ENCODE data around the gene DCAF7.

DNA sequence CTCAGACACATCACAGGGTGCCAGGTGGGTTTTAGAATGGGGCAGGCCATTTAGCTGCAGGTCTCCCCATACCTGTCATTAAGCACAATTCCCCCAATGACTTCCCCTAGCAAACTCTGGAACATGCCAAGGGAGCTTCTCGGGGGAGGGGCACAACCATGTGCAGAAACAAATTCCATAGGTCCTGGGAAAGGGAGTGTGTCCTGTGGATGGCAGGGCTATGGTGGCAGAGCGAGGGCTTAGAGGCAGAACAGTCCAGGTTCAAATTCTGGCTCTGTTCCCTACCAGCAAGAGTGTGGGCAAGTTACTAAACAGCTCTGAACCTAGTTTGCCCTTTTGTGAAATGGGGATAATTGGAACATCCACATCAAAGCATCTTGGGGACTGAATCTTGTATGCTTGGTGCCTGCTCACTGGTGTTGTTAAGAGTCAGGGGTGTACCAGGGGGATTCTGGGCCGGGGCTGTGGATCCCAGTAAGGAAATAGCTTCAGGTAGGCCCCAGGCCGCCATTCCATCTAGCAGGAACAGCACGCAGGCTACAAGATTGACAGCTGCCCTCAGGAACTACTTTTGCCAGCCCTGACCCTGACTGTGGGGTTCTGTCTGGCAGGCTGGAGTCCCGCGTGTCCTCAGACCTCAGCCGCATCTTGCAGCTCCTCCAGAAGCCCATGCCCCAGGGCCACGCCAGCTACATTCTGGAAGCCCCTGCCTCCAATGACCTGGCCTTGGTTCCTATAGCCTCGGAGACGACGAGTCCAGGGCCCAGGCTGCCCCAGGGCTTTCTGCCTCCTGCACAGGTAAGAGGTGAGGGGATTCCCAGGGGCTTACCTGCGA lies 5.6 kb upstream of the DCAF7 start:
- TF ChIP-seq FOXJ3 (CRISPR knock-in tag; IDR thresholded peaks at IDR 0.05): no peak
- TF ChIP-seq, protein P1, sequence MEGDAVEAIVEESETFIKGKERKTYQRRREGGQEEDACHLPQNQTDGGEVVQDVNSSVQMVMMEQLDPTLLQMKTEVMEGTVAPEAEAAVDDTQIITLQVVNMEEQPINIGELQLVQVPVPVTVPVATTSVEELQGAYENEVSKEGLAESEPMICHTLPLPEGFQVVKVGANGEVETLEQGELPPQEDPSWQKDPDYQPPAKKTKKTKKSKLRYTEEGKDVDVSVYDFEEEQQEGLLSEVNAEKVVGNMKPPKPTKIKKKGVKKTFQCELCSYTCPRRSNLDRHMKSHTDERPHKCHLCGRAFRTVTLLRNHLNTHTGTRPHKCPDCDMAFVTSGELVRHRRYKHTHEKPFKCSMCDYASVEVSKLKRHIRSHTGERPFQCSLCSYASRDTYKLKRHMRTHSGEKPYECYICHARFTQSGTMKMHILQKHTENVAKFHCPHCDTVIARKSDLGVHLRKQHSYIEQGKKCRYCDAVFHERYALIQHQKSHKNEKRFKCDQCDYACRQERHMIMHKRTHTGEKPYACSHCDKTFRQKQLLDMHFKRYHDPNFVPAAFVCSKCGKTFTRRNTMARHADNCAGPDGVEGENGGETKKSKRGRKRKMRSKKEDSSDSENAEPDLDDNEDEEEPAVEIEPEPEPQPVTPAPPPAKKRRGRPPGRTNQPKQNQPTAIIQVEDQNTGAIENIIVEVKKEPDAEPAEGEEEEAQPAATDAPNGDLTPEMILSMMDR (IDR thresholded peaks at IDR 0.05): no peak
- TF ChIP-seq TAF1 (IDR thresholded peaks at IDR 0.05; ENCODE audit: borderline replicate concordance, low read depth, low read length): no peak
- no peak for TF ChIP-seq NRF1 (IDR thresholded peaks at IDR 0.05; ENCODE audit: low read depth, low read length)
- TF ChIP-seq MXI1 (IDR thresholded peaks at IDR 0.05; ENCODE audit: low read depth, low read length): no peak
- TF ChIP-seq EP300 (IDR thresholded peaks at IDR 0.05; ENCODE audit: borderline replicate concordance in 1 of 2, low read depth in 1 of 2, low read length in 1 of 2): no peak
- TF ChIP-seq, protein P2, sequence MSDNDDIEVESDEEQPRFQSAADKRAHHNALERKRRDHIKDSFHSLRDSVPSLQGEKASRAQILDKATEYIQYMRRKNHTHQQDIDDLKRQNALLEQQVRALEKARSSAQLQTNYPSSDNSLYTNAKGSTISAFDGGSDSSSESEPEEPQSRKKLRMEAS (IDR thresholded peaks at IDR 0.05; ENCODE audit: low read depth): no peak
- TF ChIP-seq POLR2AphosphoS5 (IDR thresholded peaks at IDR 0.05; ENCODE audit: low read depth, low read length): no peak
- TF ChIP-seq, protein P3, sequence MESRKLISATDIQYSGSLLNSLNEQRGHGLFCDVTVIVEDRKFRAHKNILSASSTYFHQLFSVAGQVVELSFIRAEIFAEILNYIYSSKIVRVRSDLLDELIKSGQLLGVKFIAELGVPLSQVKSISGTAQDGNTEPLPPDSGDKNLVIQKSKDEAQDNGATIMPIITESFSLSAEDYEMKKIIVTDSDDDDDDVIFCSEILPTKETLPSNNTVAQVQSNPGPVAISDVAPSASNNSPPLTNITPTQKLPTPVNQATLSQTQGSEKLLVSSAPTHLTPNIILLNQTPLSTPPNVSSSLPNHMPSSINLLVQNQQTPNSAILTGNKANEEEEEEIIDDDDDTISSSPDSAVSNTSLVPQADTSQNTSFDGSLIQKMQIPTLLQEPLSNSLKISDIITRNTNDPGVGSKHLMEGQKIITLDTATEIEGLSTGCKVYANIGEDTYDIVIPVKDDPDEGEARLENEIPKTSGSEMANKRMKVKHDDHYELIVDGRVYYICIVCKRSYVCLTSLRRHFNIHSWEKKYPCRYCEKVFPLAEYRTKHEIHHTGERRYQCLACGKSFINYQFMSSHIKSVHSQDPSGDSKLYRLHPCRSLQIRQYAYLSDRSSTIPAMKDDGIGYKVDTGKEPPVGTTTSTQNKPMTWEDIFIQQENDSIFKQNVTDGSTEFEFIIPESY (IDR thresholded peaks at IDR 0.05; ENCODE audit: borderline replicate concordance, low read depth): no peak

Measured in SK-N-SH (cell line).